GM18508 (cell line): ENCODE measurements around the gene DHRS3.
"Not testable (repeated sequence)": the region's sequence is repeated elsewhere in the genome, so short reads cannot be mapped to it uniquely, and the experiment has no call there.

Source experiments
- ATAC-seq: cut with Tn5 transposase; IDR thresholded peaks from one replicate; pipeline ENCODE4 v1.9.1; 2021; ENCODE audit warnings: moderate number of reproducible peaks; ENCODE audit not compliant: insufficient read depth, unreplicated experiment

Gene DHRS3

GRCh38 chr1:12528021-12528852 is 89.8 kb downstream of the DHRS3 start:
- ATAC-seq: no peak

GRCh38 chr1:12527564-12527963 is 90.4 kb downstream of the DHRS3 start:
- ATAC-seq: no peak

- ATAC-seq: no peak
These were observed 92.5 kb downstream of the DHRS3 start for GRCh38 chr1:12525311-12526181.

- ATAC-seq: no peak
These were observed 93.7 kb downstream of the DHRS3 start for GRCh38 chr1:12524266-12524665.

GRCh38 chr1:12522780-12523179 is 95.2 kb downstream of the DHRS3 start:
- not testable (repeated sequence) for ATAC-seq

GRCh38 chr1:12521096-12521495 is 96.9 kb downstream of the DHRS3 start:
- no peak for ATAC-seq

- ATAC-seq: no peak
These were observed 98.2 kb downstream of the DHRS3 start for GRCh38 chr1:12519693-12520364.

- ATAC-seq: no peak
These were observed 98.9 kb downstream of the DHRS3 start for GRCh38 chr1:12518931-12519692.
